A673 (cell line): Measurements from ENCODE around the gene RMND1. TPM values are rescaled to one million over a fixed set of nuclear protein-coding genes. Genes with fewer than 3 reads are reported as not detected.

Source experiments
- BruUV-seq: library from RNA; stranded (reverse); fragments of 400-500 nt; replicated peaks from 2 replicates; lab custom pipeline; 2021; lab: Mats Ljungman, UMichigan
- CTCF ChIA-PET: fragments of 300-600 bp; sonication (Branson Sonifier 250); formaldehyde crosslinking; loops from one replicate; lab custom pipeline; 2022; ENCODE audit warnings: antibody characterized with exemption; lab: Charles Lee
- POLR2A ChIA-PET: fragments of 300-600 bp; sonication (Branson Sonifier 250); formaldehyde crosslinking; loops from one replicate; lab custom pipeline; 2022; ENCODE audit warnings: antibody characterized with exemption; ENCODE audit not compliant: low non-redundant PET; lab: Charles Lee
- DNase-seq: peaks from one replicate; pipeline ENCODE4 v3.0.0-alpha.2; 2015; ENCODE audit warnings: low spot score
- H3K27ac ChIP-seq: fragments of 200-600 bp; sonication (generic); 2 replicates; pipeline ENCODE4 v1.5.1; 2016; ENCODE audit warnings: mixed run types, low read depth, mild to moderate bottlenecking, mixed read lengths, antibody characterized with exemption, low read length; ENCODE audit not compliant: poor library complexity, severe bottlenecking
- H3K27me3 ChIP-seq: fragments of 200-600 bp; sonication (generic); replicated peaks from 2 replicates; pipeline ENCODE4 v1.6.1; 2017; ENCODE audit warnings: mixed run types, low read depth, mild to moderate bottlenecking, mixed read lengths, antibody characterized with exemption, low read length; ENCODE audit not compliant: insufficient read depth, poor library complexity
- H3K36me3 ChIP-seq: fragments of 200-600 bp; sonication (generic); 2 replicates; pipeline ENCODE4 v1.6.1; 2016; ENCODE audit warnings: mixed run types, mild to moderate bottlenecking, mixed read lengths, antibody characterized with exemption, low read length; ENCODE audit not compliant: insufficient read depth, poor library complexity, severe bottlenecking
- H3K4me1 ChIP-seq: fragments of 200-600 bp; sonication (generic); 2 replicates; pipeline ENCODE4 v1.6.1; 2017; ENCODE audit warnings: mixed run types, mild to moderate bottlenecking, mixed read lengths, antibody characterized with exemption, low read length; ENCODE audit not compliant: insufficient read depth, poor library complexity, severe bottlenecking
- H3K4me3 ChIP-seq: fragments of 200-600 bp; sonication (generic); 2 replicates; pipeline ENCODE4 v1.5.1; 2016; ENCODE audit warnings: low read depth, mixed run types, mild to moderate bottlenecking, mixed read lengths, low read length; ENCODE audit not compliant: poor library complexity, severe bottlenecking
- H3K9me3 ChIP-seq: fragments of 200-600 bp; sonication (generic); 2 replicates; pipeline ENCODE4 v1.6.1; 2016; ENCODE audit warnings: mixed run types, low read depth, mild to moderate bottlenecking, mixed read lengths, antibody characterized with exemption, low read length; ENCODE audit not compliant: poor library complexity, severe bottlenecking
- CTCF ChIP-seq: fragments of 300-800, 200-600 bp; sonication (generic); conservative IDR thresholded peaks from 2 replicates; pipeline ENCODE4 v1.5.1; 2017; ENCODE audit warnings: low read depth, mild to moderate bottlenecking, antibody characterized with exemption, low read length, moderate library complexity, mixed read lengths
- EZH2 ChIP-seq: fragments of 200-600 bp; sonication (generic); IDR thresholded peaks from 2 replicates; pipeline ENCODE4 v1.6.1; 2017; ENCODE audit warnings: borderline replicate concordance, low read depth, mild to moderate bottlenecking, mixed read lengths, antibody characterized with exemption, low read length; ENCODE audit not compliant: poor library complexity, severe bottlenecking
- intact Hi-C: fragments of 100-400 bp; cut with micrococcal nuclease; formaldehyde crosslinking; loops from one replicate; pipeline ENCODE4 v1.10.0; 2022; ENCODE audit not compliant: unreplicated experiment
- total RNA-seq: library from RNA; stranded (reverse); gene quantifications from 2 replicates; pipeline ENCODE4 v1.2.3, GENCODE V29; 2021

Gene RMND1
- total RNA-seq, 1 experiment from 2014 or later: 25.6 TPM

- no peak for DNase-seq
- no peaks in the 10 kb centered on the region for H3K27me3 ChIP-seq
- H3K27ac ChIP-seq: no peak overlapping the region
- intact Hi-C loops: no loop called here
- H3K4me1 ChIP-seq: peaks cover 4% of the 10 kb centered on the region
- H3K4me3 ChIP-seq: no peak overlapping the region
- POLR2A ChIA-PET: no interaction called here
- BruUV-seq: no TSS peak
- TF ChIP-seq EZH2 (no peak), CTCF (no peak)
- H3K36me3 ChIP-seq: peaks cover 52% of the 10 kb centered on the region
- CTCF ChIA-PET: no interaction called here
- H3K9me3 ChIP-seq: no peaks in the 10 kb centered on the region
These were observed 26.4 kb downstream of the RMND1 start for GRCh38 chr6:151425561-151425960.

GRCh38 chr6:151422981-151423380 lies 28.9 kb downstream of the RMND1 start:
- Histone ChIP-seq H3K4me3 (no peak overlapping the region), H3K27ac (no peak overlapping the region), H3K4me1 (no peaks in the 10 kb centered on the region), H3K9me3 (no peaks in the 10 kb centered on the region), H3K27me3 (no peaks in the 10 kb centered on the region), H3K36me3 (peaks cover 41% of the 10 kb centered on the region)
- CTCF ChIA-PET: no interaction called here
- DNase-seq: no peak
- POLR2A ChIA-PET: no interaction called here
- TF ChIP-seq EZH2 (no peak), CTCF (no peak)
- no TSS peak for BruUV-seq
- intact Hi-C loops: no loop called here

- no peaks in the 10 kb centered on the region for H3K27me3 ChIP-seq
- no TSS peak for BruUV-seq
- no peak overlapping the region for H3K4me3 ChIP-seq
- H3K27ac ChIP-seq: no peak overlapping the region
- H3K36me3 ChIP-seq: peaks cover 74% of the 10 kb centered on the region
- TF ChIP-seq EZH2: no peak
- TF ChIP-seq CTCF: no peak
- CTCF ChIA-PET: no interaction called here
- DNase-seq: no peak
- H3K9me3 ChIP-seq: no peaks in the 10 kb centered on the region
- intact Hi-C loops: no loop called here
- H3K4me1 ChIP-seq: no peaks in the 10 kb centered on the region
- POLR2A ChIA-PET: no interaction called here
These were observed 34.4 kb downstream of the RMND1 start for GRCh38 chr6:151417477-151417876.
